Measurements from ENCODE around the gene GLUL. TPM values are rescaled to one million over a fixed set of nuclear protein-coding genes. Genes with fewer than 3 reads are reported as not detected.

The GLUL gene
- total RNA-seq, 1 donor from 2014 or later = 89.6 TPM

DNA sequence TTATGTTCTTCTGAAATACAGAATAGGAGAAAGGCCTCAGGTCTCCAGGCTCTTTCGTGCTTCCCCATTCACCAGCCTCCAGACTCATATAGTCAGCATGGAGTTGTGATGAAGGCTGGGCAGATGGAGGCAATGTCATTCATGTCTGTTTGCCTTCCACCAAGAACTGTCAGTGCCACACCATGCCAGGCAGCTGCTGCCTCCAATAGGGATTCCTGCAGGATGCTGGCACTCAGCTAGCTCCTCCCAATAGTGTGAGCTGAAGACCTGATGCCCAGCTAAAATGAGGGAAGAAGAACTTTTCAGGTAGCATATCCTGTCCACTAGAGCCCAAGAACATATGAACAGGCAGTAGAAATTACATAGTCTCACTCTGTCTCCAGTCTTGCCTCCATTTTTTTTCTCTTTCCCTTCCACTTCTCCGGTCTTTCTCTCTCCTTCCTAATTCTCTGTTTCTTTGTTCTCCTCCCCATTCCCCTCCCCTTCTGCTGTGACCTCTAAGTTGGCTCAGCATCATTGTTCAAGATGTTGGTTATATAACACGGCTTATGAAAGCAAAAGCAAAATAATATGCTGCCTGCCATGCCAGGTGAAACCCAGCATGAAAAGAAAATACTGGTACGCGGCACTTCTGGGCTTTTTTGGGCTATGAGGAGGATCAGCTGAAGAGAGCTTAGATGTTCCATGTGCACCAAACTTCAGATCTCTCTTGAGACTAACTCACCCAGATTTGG, 17.3 kb downstream of the GLUL start:
- Mint-ChIP-seq H3K36me3 (ENCODE audit: low read depth) (no peaks in the 10 kb centered on the region), H3K4me1 (ENCODE audit: low read depth) (no peaks in the 10 kb centered on the region), H3K4me3 (no peak overlapping the region), H3K27me3 (ENCODE audit: insufficient read depth) (peaks cover 9% of the 10 kb centered on the region), H3K9me3 (no peaks in the 10 kb centered on the region), H3K27ac (no peak overlapping the region)
- DNase-seq (ENCODE audit: low spot score) = no peak
- intact Hi-C loops (cut with micrococcal nuclease) = no loop called here

- no peak for DNase-seq (ENCODE audit: low spot score)
- no peaks in the 10 kb centered on the region for H3K9me3 Mint-ChIP-seq
- intact Hi-C loops (cut with micrococcal nuclease) = no loop called here
- H3K27ac Mint-ChIP-seq = no peak overlapping the region
- H3K4me3 Mint-ChIP-seq = no peak overlapping the region
- no peaks in the 10 kb centered on the region for H3K4me1 Mint-ChIP-seq (ENCODE audit: low read depth)
- no peaks in the 10 kb centered on the region for H3K36me3 Mint-ChIP-seq (ENCODE audit: low read depth)
- H3K27me3 Mint-ChIP-seq (ENCODE audit: insufficient read depth) = peaks cover 13% of the 10 kb centered on the region
These were observed 21.1 kb downstream of the GLUL start for GRCh38 chr1:182370532-182370931.

DNA sequence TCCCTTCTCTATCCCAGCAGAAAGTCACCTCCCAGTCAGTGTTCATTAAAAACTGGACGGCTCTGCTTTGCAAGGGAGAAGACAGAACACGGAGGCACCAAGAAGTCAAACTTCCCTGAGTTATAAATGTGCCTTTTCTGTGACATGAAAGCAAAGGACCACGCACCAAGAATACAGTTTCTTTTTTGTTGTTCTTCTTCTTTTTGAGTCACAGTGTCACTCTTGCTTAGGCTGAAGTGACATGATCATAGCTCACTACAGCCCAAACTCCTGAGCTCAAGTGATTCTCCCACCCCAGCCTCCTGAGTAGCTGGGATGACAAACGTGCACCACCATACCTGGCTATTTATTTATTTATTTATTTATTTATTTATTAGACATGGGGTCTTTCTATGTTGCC, 22.7 kb downstream of the GLUL start:
- Mint-ChIP-seq H3K4me3 (no peak overlapping the region), H3K27me3 (ENCODE audit: insufficient read depth) (peaks cover 11% of the 10 kb centered on the region), H3K36me3 (ENCODE audit: low read depth) (no peaks in the 10 kb centered on the region), H3K27ac (no peak overlapping the region), H3K9me3 (no peaks in the 10 kb centered on the region), H3K4me1 (ENCODE audit: low read depth) (no peaks in the 10 kb centered on the region)
- DNase-seq (ENCODE audit: low spot score) = no peak
- intact Hi-C loops (cut with micrococcal nuclease) = no loop called here

DNA sequence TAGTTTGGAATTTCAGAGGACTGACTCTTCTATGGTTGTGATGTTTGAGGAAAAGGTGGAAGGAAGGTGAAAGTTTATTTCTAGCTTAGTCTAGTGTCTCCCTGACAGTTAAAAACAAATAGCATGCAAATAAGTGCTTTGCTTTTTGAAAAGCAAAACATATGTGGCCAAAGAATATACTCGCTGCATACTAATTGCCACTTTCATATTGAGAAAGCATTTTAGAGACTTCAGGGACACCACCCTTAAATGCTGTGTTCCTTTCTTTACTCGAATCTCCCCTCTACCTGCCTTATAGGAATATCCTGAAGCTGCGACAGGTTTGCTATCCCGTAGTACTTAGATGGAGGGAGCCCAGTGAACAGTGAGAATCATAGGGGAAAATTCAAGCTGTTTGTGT, 23.2 kb downstream of the GLUL start:
- Mint-ChIP-seq H3K36me3 (ENCODE audit: low read depth) (no peaks in the 10 kb centered on the region), H3K27ac (no peak overlapping the region), H3K27me3 (ENCODE audit: insufficient read depth) (peaks cover 11% of the 10 kb centered on the region), H3K4me1 (ENCODE audit: low read depth) (no peaks in the 10 kb centered on the region), H3K9me3 (no peaks in the 10 kb centered on the region), H3K4me3 (no peak overlapping the region)
- DNase-seq (ENCODE audit: low spot score) = no peak
- intact Hi-C loops (cut with micrococcal nuclease) = no loop called here

DNA sequence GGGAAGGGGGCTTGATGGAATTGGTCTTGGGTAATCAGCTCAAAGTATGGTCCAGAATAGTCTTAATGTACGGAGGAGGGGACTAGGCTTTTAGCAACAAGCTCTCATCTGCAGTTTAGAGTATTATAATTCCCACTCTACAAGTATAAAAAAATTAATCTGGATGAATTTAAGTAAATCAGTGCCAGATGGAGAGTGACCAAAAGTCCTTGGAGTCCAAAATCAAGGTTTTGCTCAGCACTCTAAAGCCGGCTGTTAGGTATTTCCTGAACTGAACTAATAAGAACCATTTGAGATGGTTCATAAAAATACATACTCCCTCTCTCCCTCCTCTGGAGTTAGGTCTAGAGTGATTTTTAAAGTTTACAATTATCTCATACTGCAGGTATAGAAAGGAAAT, 23.7 kb downstream of the GLUL start:
- DNase-seq (ENCODE audit: low spot score) = no peak
- no peak overlapping the region for H3K27ac Mint-ChIP-seq
- intact Hi-C loops (cut with micrococcal nuclease) = no loop called here
- H3K36me3 Mint-ChIP-seq (ENCODE audit: low read depth) = no peaks in the 10 kb centered on the region
- H3K27me3 Mint-ChIP-seq (ENCODE audit: insufficient read depth) = peaks cover 11% of the 10 kb centered on the region
- H3K9me3 Mint-ChIP-seq = no peaks in the 10 kb centered on the region
- no peak overlapping the region for H3K4me3 Mint-ChIP-seq
- no peaks in the 10 kb centered on the region for H3K4me1 Mint-ChIP-seq (ENCODE audit: low read depth)

DNA sequence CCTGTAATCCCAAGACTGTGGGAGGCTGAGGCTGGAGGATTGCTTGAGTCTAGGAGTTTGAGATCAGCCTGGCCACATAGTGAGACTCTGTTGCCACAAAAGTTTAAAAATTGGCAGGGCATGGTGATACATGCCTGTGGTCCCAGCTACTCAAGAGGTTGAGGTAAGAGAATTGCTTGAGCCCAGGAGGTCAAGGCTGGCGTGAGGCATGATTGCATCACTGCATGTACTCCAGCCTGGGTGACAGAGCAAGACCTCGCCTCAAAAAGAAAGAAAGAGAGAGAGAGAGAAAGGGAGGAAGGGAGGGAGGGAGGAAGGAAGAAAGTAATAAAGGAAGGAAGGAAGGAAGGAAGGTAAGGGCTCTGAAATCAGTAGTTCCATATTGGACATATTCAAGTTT, 25.0 kb downstream of the GLUL start:
- Mint-ChIP-seq H3K9me3 (no peaks in the 10 kb centered on the region), H3K27ac (no peak overlapping the region), H3K4me1 (ENCODE audit: low read depth) (no peaks in the 10 kb centered on the region), H3K4me3 (no peak overlapping the region), H3K27me3 (ENCODE audit: insufficient read depth) (peaks cover 6% of the 10 kb centered on the region), H3K36me3 (ENCODE audit: low read depth) (no peaks in the 10 kb centered on the region)
- intact Hi-C loops (cut with micrococcal nuclease) = no loop called here
- no peak for DNase-seq (ENCODE audit: low spot score)

GRCh38 chr1:182359645-182360044, 31.9 kb downstream of the GLUL start:
- intact Hi-C loops (cut with micrococcal nuclease) = no loop called here
- H3K27ac Mint-ChIP-seq = no peak overlapping the region
- H3K9me3 Mint-ChIP-seq = no peaks in the 10 kb centered on the region
- no peaks in the 10 kb centered on the region for H3K27me3 Mint-ChIP-seq (ENCODE audit: insufficient read depth)
- H3K4me3 Mint-ChIP-seq = no peak overlapping the region
- no peaks in the 10 kb centered on the region for H3K36me3 Mint-ChIP-seq (ENCODE audit: low read depth)
- no peak for DNase-seq (ENCODE audit: low spot score)
- H3K4me1 Mint-ChIP-seq (ENCODE audit: low read depth) = no peaks in the 10 kb centered on the region

GRCh38 chr1:182357913-182358312, 33.7 kb downstream of the GLUL start:
- DNase-seq (ENCODE audit: low spot score) = no peak
- intact Hi-C loops (cut with micrococcal nuclease) = no loop called here
- H3K27me3 Mint-ChIP-seq (ENCODE audit: insufficient read depth) = no peaks in the 10 kb centered on the region
- no peaks in the 10 kb centered on the region for H3K36me3 Mint-ChIP-seq (ENCODE audit: low read depth)
- no peak overlapping the region for H3K27ac Mint-ChIP-seq
- no peaks in the 10 kb centered on the region for H3K4me1 Mint-ChIP-seq (ENCODE audit: low read depth)
- no peak overlapping the region for H3K4me3 Mint-ChIP-seq
- no peaks in the 10 kb centered on the region for H3K9me3 Mint-ChIP-seq

- Mint-ChIP-seq H3K9me3 (no peaks in the 10 kb centered on the region), H3K27me3 (ENCODE audit: insufficient read depth) (no peaks in the 10 kb centered on the region), H3K4me3 (no peak overlapping the region), H3K4me1 (ENCODE audit: low read depth) (no peaks in the 10 kb centered on the region), H3K27ac (no peak overlapping the region), H3K36me3 (ENCODE audit: low read depth) (no peaks in the 10 kb centered on the region)
- intact Hi-C loops (cut with micrococcal nuclease) = no loop called here
- DNase-seq (ENCODE audit: low spot score) = no peak
These were observed 34.4 kb downstream of the GLUL start for GRCh38 chr1:182357171-182357570.

DNA sequence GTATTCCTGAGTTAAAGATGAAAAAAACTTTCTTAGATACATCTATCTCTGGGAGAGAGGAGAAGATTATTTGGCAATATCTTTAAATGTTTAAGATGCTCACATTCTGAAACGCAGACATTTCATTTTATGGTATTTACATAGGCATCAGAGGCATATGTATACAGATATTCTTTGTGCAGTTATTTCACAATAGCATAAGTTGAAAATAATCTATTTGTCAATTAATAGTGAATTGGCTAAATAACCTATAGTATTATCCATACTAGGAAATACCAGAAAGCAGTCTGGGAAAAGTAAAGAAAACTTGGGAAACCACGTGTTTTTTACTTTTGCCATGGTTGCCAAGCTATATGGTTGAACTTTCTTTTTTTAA, 35.9 kb downstream of the GLUL start:
- Mint-ChIP-seq H3K9me3 (no peaks in the 10 kb centered on the region), H3K36me3 (ENCODE audit: low read depth) (no peaks in the 10 kb centered on the region), H3K27me3 (ENCODE audit: insufficient read depth) (no peaks in the 10 kb centered on the region), H3K4me3 (no peak overlapping the region), H3K4me1 (ENCODE audit: low read depth) (no peaks in the 10 kb centered on the region), H3K27ac (no peak overlapping the region)
- intact Hi-C loops (cut with micrococcal nuclease) = no loop called here
- DNase-seq (ENCODE audit: low spot score) = no peak

GRCh38 chr1:182351790-182352364, 39.7 kb downstream of the GLUL start:
- no peak overlapping the region for H3K27ac Mint-ChIP-seq
- H3K4me3 Mint-ChIP-seq = no peak overlapping the region
- H3K27me3 Mint-ChIP-seq (ENCODE audit: insufficient read depth) = no peaks in the 10 kb centered on the region
- no peaks in the 10 kb centered on the region for H3K36me3 Mint-ChIP-seq (ENCODE audit: low read depth)
- no peak for DNase-seq (ENCODE audit: low spot score)
- intact Hi-C loops (cut with micrococcal nuclease) = no loop called here
- no peaks in the 10 kb centered on the region for H3K9me3 Mint-ChIP-seq
- no peaks in the 10 kb centered on the region for H3K4me1 Mint-ChIP-seq (ENCODE audit: low read depth)

- Mint-ChIP-seq H3K4me3 (no peak overlapping the region), H3K27me3 (ENCODE audit: insufficient read depth) (peaks cover 2% of the 10 kb centered on the region), H3K27ac (no peak overlapping the region), H3K4me1 (ENCODE audit: low read depth) (no peaks in the 10 kb centered on the region), H3K36me3 (ENCODE audit: low read depth) (no peaks in the 10 kb centered on the region), H3K9me3 (no peaks in the 10 kb centered on the region)
- DNase-seq (ENCODE audit: low spot score) = no peak
- intact Hi-C loops (cut with micrococcal nuclease) = no loop called here
These were observed 40.8 kb downstream of the GLUL start for GRCh38 chr1:182350839-182351238.

DNA sequence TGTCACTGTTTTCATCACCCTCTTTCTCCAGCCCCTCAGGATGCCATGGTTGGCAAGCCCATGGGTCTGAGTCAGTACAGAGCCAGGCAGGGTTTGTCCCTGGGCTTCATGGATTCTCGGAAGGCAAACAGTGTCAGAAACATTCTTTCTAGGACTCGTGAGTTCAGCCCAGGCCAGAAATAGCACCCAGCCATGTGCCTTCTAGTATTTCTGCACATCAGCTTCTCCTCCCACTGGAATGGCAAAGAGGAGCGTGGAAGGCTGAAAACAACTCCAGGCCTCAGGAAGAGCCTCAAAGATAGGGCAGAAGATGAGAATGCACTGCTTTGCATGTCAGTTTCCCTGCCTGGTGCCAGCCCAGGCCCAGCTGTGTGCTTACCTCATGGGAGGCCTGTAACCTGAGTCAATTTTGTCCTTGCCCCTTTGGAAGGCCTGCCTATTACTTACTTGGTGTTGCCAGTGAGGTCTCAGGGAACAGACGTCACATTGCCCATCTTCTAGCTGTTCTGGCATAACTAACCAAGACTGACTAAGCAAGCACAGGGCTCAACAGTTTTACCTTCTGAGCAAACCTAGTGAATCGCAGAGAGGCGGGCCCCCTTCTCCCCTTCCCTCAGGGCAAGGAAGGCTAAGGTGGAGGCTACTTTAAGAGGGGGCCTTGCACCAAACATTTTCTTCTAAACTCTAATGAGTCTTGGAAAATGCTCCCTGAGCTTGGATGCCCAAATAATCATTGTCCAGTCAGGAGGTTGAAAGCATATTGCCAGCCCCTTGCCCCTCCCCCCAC, 42.4 kb downstream of the GLUL start:
- Mint-ChIP-seq H3K4me3 (no peak overlapping the region), H3K27ac (no peak overlapping the region), H3K9me3 (no peaks in the 10 kb centered on the region), H3K4me1 (ENCODE audit: low read depth) (no peaks in the 10 kb centered on the region), H3K27me3 (ENCODE audit: insufficient read depth) (peaks cover 2% of the 10 kb centered on the region), H3K36me3 (ENCODE audit: low read depth) (no peaks in the 10 kb centered on the region)
- DNase-seq (ENCODE audit: low spot score) = no peak
- intact Hi-C loops (cut with micrococcal nuclease) = no loop called here

Measured in activated T-helper 1 cell treated with anti-CD3 and anti-CD28 coated beads, Interleukin-12 subunit alpha, Interleukin-12 subunit beta, Interleukin-2, Interleukin-4 antibody, amounts not matched to agents 30 ng/mL and 10 ng/mL and 1 ng/mL, durations not matched to agents 14 hours and 24 hours and 36 hours (primary cell).